Activated CD8-positive, alpha-beta memory T cell treated with anti-CD3 and anti-CD28 coated beads, Interleukin-2, amount 50 U/mL, for 24 hours (primary cell): ENCODE measurements around the gene NKAIN2.
"Not testable (repeated sequence)": the region's sequence is repeated elsewhere in the genome, so short reads cannot be mapped to it uniquely, and the experiment has no call there.

Source experiments
- DNase-seq: peaks from one replicate; pipeline ENCODE4 v3.0.0-alpha.2; 2020; ENCODE audit errors: extremely low read depth

NKAIN2 gene

GRCh38 chr6:124433387-124434160, 629.9 kb downstream of the NKAIN2 start:
- no peak for DNase-seq

- DNase-seq: no peak
Measured at GRCh38 chr6:124434421-124434820, 630.8 kb downstream of the NKAIN2 start.

DNA sequence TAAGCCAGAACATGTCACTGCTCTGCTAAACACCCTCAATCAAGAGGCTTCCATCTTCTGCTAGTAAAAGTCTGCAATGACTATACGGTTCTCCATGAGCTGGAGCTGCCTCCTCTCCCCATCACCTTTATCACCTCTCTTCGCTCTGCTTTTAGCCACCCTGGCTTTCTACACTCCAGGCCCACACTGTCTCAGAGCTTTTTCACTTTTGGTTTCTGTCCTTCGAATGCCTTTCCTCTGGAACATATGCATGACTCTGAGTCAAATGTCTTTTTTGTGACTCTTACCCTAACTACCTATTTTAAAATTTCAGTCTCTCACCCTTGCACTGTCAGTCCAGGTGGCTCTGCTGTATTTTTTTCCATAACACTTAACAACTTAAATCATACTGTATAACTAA, 633.1 kb downstream of the NKAIN2 start:
- DNase-seq: no peak

- DNase-seq: no peak
Measured at GRCh38 chr6:124438546-124439065, 634.9 kb downstream of the NKAIN2 start.

DNA sequence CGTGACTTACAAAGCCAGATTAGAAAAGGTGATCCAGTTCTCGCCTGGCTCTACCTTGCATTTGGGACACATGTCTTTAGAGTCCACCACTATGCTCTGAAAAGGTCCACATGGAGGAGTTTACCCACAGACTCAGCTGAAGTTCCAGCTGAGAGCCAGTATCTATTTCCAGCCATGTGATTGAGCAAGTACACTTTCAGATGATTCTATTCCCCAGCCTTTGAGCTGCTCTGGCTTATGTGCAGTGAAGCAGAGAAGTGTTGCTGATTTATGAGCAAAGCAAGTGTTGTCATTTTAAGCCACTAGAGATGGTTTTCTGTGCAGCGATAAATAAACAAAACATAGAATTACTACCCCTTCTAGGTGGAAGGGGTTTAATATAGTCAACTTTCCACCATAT, 637.8 kb downstream of the NKAIN2 start:
- DNase-seq: no peak

GRCh38 chr6:124443541-124443940, 639.9 kb downstream of the NKAIN2 start:
- no peak for DNase-seq

DNA sequence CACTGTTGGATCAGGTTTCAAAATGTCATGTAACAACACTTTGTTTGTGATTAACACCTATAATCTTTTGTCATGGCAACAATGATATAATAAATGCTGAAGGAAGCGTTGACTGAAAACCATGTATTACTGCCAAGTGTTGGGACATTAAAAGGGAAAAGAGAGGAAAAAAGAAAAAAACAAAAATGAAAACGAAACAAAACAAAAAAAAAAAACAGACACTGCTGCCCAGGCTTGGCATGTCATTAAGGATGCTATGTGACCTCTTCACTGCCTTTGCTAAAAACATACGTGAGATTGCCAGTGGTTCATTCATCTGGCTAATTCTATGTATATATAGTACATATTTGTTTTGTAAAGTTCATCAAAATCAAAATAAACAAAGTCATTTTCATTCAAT, 641.9 kb downstream of the NKAIN2 start:
- no peak for DNase-seq

DNA sequence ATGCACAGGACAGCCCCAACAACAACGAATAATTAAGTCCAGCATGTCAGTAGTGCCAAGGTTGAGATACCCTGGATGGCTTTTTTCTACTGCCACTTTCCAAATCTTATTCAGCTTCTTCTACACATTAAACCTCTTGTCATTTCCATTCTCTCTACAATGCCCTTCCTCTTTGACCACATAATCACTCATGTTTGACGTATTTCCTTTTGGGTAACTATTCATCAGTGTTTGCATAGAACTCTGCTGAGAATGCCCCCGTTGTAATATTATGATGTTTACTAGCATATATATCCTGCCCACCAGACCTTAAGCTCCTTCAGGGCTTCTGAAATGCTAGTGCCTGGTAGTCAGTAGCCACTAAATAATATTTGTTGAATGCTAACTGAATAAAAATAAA, 643.3 kb downstream of the NKAIN2 start:
- DNase-seq: no peak

GRCh38 chr6:124459268-124459667, 655.6 kb downstream of the NKAIN2 start:
- DNase-seq: no peak

GRCh38 chr6:124462750-124463149, 659.1 kb downstream of the NKAIN2 start:
- no peak for DNase-seq

GRCh38 chr6:124463271-124463670, 659.6 kb downstream of the NKAIN2 start:
- DNase-seq: no peak

DNA sequence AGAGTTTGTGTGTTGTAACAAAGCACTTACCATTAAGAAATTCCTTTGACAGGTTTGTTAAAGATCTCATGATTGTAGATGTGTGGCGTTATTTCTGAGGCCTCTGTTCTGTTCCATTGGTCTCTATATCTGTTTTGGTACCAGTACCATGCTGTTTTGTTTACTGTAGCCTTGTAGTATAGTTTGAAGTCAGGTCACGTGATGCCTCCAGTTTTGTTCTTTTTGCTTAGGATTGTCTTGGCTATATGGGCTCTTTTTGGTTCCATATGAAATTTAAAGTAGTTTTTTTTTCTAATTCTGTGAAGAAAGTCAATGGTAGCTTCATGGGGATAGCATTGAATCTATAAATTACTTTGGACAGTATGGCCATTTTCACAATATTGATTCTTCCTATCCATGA, 660.9 kb downstream of the NKAIN2 start:
- DNase-seq: not testable (repeated sequence)

DNA sequence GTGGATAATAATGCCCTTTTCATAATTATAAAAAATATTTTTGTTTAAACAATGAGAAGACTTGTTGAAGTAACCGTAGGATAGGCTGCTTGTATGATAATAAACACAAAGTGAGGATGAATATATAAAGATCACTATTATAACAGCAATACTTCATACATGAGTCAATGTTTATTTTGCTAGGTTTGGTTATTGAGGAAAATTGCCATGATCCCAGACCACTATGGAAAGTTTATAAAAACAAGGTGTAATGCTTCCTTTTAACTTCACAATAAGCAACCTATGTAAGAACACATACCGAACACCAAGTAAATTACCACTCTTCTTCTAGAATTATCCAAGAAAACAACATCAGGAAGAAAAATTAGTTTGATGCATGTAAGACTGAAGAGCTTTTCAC, 663.3 kb downstream of the NKAIN2 start:
- DNase-seq: no peak

GRCh38 chr6:124467366-124467765, 663.7 kb downstream of the NKAIN2 start:
- no peak for DNase-seq

- DNase-seq: no peak
Measured at GRCh38 chr6:124470803-124471202, 667.1 kb downstream of the NKAIN2 start.

DNA sequence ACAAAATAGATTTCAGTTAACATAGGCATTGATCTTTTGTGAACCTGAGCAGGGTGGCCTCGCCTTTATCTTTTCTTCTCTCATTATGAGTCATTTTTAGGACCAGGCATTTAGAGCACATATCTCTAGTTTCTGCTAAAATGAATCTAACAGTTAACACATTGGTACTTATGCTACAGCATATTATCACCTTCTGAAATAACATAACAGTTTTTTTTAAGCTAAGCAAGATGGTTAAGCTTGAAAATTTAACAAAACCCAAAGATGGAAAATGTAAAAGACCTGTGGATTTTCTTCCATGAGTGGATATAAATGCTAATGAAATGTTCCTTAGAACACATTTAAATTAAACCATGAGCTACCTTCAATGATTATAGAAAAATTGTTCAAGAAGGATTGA, 671.5 kb downstream of the NKAIN2 start:
- DNase-seq: no peak

GRCh38 chr6:124478906-124479305, 675.2 kb downstream of the NKAIN2 start:
- no peak for DNase-seq

DNA sequence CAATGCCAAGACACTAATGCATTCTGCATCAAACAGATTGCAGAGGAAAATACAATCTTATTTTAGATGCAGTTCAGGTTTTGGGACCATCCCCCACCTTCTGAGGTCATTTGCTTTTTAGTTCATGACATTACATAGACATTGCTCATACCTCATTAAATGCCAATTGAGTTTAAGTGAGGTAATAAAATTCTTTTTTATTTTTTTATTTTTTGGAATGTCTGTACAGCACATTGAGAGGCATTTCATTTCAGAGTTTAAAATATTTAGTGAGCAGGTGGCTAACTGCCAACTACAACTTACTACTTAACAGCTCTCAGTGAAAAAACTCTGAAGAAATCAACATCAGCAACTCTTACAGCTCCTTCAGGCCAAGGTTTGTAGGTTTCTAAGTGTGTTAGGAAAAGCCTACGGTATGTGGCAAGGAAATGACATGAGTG, 676.3 kb downstream of the NKAIN2 start:
- DNase-seq: no peak

DNA sequence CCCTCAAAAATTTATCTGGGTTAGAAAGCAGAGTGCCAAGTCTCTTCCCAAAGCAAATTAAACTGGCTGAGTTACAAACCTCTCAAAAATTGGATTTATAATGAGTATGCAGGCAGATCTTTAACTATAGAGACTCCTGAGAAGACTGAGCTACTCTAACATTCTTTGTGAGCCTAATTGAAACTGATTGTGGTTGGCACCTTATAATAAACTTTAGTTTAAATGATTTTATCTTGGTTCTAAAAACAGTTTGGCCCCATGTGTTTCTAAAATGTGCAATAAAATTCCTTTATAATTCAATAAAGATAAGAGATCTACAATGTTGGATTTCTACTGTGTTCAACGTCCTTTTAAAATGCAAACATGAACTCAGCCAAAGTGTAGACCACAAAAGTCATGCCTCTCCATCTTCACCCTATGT, 678.4 kb downstream of the NKAIN2 start:
- DNase-seq: no peak

DNA sequence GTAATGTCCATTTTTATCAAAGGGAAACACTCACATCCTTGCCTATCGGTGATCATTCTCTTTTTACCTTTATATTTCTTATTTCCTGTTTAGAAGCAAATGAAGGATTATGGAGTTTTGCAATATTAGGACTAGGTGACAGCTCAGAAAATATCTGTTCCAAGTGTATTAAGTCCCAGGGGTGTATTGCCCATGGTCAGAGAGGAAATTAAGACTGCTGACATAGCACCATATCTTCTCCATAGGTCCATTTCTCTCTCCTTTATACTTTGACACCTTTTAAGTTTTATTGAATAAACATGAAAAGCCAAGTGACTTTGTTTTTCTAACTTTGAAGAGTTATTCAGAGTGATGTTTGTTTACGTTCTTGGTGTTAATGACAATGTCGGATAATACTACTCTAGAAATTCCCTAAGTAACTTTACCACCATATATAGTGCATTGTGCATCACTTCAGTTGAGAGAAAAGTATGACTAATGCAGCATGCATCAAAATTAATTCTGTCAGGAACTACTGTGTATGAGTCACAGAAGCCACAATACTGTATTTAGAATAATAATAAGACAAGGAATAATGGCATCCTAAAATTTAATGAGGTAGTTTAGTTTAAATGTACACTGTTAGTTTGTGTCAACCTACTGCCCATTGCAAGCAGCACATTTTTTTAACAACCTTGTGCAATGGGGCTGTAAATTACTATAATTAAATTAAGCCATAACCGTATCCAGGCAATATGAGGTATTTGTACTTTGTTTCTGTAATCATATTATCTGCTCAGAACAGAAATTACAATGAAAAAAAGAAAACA, 684.2 kb downstream of the NKAIN2 start:
- DNase-seq: no peak

DNA sequence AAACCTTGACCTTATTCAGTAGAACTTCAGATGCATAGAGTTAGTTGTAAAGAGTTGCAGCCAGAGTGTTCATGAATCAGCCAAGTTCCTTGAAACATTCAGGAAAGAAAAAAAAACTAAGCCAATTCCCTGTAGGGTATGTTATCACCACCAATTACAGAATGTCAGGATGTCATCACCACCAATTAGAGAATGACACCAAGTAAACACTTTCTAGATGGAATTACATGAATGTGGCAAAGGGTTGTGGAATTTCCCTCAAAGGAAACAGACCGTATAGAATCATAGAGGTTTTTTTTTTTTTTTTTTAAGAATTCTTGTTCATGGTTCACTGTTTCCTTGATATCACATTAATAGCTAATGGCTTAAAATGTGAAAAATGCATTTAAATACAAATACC, 686.5 kb downstream of the NKAIN2 start:
- no peak for DNase-seq

DNA sequence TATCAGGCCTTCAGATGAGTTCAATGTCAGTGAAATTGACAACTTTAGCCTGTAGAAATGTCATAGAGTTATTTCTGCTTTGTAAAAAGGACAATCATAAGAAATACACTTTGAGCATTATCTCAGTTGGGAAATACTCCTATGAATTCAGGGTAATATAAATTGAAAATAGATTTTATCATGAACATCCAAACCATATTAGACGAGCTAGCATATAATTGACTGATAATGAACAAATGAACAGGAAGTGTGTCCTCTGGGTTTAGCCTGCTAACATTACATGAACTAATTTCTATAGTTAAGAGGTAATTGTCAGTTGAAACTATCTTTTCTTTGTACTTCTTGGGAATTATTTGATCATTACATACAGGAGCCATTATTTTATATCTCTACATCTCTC, 689.6 kb downstream of the NKAIN2 start:
- no peak for DNase-seq
